HG02623 (cell line): ENCODE measurements around the gene SCGB1A1.
"Not testable (repeated sequence)": the region's sequence is repeated elsewhere in the genome, so short reads cannot be mapped to it uniquely, and the experiment has no call there.

Experiments used
- ATAC-seq: cut with Tn5 transposase; IDR thresholded peaks from one replicate; pipeline ENCODE4 v1.9.1; 2021; ENCODE audit warnings: moderate library complexity; ENCODE audit not compliant: unreplicated experiment

SCGB1A1 gene

DNA sequence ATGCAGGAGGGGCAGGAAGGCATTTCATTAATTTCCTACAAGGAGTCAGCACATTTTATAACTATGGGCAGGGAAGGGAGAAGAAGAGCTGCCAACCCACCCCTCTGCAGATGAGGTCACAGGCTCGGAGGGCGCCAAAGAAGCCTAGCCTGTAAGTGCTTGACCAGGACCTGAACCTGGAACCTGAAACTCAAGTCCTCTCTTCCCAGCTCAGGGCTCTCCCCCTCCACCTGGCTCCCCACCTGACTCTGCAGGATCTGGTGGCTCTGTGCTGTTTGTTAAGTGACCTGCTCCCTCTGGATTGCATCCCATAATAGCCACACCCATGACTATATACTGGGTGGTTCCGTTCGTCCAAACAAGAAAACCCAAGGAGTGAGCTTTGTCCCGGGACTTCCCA, 27.3 kb downstream of the SCGB1A1 start:
- no peak for ATAC-seq

DNA sequence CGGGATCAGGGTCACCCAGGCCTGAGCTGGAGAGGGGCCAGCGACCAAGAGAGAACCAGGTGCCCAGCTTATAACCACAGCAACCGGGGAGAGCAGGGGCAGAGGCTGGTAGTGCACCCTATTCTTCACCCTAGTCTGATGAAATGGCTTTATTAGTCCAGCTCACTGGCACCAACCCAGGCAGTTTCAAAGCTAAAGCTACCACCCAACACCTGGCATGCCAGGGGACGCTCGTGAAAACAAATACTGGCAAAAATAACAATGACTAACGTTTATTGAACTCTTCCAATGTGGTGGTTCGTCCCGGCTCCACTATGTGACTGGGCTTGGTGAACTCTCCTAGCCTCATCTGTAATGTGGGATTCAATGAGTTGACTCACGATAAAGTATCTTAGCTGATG, 30.6 kb downstream of the SCGB1A1 start:
- no peak for ATAC-seq

DNA sequence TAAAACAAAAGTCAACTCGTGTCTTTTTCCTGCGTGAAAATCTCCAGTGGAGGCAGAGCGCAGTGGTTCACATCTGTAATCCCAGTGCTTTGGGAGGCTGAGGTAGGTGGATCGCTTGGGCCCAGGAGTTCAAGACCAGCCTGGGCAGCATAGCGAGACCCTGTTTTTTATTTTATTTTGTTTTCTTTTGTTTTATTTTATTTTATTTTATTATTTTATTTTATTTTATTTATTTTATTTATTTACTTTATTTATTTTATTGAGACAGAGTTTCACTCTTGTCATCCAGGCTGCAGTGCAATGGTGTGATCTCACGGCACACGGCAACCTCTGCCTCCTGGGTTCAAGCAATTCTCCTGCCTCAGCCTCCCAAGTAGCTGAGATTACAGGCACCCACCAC, 31.1 kb downstream of the SCGB1A1 start:
- ATAC-seq = not testable (repeated sequence)

DNA sequence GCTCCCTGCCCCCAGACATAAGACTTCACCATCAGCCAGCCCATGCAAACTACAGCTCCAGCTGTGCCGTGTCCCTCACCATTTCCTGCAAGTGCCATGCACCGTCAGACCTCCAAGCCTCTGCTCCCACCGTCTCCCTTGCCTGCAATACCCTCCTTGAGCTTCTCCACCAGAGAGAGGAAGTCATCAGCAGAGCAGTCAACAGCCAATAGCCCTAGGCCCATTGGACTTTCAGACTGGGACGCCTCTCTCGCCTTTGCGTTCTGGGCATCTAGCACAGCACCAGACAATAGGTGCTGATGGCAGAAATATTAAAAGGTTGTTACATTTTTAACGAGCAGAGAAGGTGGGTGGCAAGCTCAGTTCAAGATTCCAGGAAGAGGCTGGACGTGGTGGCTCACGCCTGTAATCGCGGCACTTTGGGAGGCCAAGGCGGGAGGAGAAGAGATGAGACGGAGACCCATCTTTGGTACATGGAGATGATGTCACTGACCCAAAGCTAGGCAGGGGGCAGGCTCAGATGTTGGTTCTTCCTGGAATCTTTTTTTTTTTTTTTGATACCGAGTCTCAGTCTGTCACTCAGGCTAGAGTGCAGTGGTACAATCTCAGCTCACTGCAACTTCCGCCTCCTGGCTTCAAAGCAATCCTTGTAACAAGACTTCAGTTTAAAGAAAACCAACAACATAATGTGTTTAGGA, 31.9 kb downstream of the SCGB1A1 start:
- ATAC-seq = no peak

DNA sequence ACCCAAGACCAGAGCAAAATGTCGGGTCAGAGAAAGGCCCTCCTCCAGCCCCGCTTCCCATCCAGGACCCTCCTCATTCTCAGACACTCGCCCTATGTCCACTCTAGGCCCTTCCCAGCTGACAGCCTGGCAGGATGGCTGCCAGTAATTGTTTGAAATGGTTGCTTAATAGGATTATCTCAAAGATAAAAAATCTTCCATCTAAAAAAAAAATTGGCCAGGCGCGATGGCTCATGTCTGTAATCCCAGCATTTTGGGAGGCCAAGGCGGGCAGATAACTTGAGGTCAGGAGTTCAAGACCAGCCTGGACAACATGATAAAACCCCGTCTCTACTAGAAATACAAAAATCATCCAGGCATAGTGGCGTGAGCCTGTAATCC, 32.4 kb downstream of the SCGB1A1 start:
- ATAC-seq = no peak

DNA sequence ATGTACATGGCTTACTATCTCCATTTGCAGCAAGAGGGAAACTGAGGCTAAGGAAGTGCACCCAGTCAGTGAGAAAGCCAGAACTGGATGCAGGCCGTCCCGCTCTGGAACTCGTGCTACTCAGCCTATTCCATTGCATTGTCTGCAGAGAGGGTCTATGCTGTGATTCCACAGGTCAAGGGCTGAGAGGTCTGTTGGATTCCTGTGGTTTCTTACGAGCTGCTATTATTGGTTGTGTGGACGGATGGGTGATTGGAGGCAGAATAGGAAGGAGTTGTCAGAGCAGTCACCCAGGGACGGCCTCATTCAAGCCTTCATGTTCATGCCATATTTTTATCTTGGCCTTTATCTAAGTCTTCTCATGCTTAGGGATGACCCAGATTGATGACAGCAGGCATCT, 33.4 kb downstream of the SCGB1A1 start:
- ATAC-seq = no peak

DNA sequence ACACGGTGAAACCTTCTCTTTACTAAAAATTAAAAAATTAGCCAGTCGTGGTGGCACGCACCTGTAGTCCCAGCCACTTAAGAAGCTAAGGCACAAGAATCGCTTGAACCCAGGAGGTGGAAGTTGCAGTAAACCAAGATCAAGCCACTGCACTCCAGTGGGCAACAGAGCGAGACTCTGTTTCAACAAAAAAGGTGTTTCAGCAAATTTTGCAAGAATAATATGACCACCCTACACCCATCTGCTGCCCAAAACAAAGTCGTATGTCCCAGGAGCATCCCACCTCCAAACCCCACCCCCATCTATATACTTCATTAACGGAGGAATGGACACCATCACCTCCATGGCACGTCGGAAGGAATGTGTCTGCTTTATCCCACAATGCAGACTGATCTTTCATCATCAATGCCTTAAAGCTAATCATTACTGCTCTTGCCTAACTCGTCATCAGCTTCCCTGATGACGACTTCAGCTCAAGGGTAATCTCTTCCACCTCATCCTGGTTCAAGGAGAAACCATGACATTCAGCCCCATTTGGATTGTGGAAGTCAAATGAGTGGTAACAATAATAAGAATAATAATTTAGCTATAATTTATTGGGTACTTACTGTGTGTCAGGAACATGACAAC, 34.1 kb downstream of the SCGB1A1 start:
- ATAC-seq = no peak

DNA sequence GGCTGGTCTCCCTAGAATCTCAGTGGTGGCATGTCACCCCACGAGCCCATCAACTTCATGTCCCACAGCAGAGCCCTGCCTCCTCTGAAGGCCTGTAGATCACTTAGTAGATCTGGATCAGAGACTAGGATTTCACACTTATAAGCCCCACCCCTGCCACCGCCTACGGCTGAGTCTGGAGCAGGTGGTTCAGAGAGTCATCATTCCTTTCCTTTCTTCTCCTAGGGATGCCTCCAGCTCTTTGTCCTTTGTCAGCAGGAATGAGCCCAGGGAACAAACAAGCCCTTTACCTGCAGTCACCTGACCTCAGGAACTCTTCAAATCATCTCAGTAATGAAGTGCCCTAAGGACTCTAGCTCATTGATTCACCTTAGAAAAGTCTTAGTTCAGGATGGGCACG, 37.8 kb downstream of the SCGB1A1 start:
- ATAC-seq = no peak

DNA sequence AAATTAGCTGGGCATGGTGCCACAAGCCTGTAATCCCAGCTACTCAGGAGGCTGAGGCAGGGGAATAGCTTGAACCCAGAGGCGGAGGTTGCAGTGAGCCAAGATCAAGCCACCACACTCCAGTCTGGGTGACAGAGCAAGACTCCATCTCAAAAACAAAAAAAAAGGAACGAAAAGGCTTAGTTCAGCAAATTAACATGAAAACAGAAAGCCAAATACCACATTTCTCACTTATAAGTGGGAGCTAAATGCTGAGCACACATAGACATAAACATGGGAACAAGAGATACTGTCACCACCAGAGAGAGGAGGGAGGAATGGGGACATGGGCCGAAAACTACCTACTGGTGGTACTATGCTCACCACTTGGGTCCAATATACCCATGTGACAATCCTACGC, 38.6 kb downstream of the SCGB1A1 start:
- no peak for ATAC-seq

DNA sequence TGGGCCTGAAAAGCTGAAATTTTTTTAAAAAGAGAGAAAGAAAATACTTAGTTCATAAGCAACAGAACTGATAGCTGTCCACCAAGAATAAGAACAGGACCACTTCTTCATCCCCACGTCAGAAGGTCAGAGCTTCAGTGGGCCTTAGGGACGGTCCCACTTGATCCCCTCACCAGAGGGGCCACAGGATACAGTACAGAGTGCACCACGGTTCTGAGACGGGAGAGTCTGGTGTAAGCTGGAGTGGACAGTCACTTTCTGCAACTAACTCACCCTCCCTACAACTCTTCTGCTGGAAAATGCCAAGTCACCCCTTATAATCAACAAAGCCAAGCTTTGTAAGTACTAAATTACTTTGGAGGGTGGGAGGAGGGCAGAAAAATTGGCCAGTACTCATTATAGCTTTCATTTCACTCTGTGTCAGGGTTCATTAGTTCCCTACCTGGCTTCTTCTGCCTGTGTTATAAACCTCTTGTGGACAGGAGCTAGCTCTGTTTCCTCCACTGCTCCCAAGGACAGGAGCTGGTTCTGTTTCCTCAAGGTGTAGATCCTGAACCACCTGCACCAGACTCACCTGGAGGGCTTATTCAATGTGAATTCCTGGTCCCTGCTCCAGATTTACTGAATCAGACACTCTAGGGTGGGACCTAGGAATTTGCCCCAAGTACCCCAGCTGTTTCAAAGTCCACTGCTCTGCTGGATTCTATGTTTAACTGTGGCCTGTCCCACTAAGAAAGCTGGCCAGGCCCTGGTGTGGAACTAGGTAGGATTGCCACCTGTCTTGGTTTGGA, 39.6 kb downstream of the SCGB1A1 start:
- ATAC-seq = no peak

DNA sequence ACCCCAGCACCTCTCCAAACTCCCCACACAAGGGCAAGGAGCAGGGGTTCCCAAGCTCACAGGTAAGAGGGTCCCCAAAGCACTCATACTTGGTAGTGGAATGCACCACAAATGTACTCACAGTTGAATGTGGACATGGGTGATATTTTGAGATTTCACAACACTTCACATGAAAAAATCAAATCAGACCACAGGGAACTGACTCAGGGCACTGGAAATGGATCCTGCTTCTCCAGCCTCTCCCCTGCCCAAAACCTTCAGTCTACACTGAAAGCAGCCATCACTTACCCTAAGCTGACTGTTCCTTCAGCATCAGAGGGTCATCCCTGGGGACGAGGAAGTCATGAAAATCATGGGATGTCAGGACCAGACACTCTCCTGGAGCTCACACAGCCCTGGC, 40.2 kb downstream of the SCGB1A1 start:
- ATAC-seq = no peak

DNA sequence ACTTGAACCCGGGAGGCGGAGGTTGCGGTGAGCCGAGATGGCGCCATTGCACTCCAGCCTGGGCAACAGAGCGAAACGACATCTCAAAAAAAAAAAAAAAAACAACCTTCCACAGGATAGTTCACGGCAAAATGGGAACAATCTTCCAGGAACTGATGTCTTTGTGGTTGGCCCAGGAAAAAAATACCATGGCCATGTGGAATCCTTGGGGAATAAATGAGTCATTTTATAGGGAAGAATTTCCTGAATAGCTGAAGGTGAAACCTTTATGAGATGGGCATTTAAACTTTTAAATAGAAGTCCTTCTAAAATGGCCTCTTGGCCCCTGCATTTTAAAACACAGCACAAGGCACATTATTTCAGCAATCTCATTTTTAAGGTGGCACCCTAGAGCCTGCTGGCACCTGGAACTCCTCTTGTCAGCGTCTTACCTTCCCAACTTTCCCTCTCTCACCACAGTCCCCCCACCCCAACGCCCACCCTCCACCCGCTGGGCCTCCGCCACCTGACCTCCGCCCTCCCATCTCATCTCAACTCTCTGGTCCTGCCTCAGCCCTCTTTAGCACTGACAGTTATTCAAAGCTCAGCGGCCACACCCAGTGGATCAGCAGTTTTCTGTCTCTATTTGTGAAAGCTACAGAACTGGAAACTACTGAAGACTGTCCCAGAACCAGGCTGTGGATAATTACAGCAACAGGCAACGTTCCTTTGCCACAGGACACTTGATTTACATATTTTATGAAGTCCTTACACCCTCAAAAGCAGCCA, 43.1 kb downstream of the SCGB1A1 start:
- no peak for ATAC-seq

DNA sequence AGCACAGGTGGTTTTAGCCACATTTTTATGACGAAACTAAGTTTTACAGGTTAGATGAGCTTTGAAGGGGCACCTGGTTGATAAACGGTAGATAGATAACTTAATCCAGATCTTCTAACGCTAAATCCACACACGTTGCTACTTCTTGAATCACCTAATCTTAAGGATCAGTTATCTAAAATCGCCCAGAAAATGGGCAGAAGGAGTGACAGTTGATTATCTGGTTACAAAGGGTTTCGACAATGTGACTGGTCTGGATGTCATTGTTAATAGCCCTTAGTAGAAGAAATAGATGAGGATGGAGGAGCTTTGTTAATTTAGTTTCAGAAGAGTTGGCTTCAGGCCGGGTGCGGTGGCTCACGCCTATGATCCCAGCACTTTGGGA, 43.7 kb downstream of the SCGB1A1 start:
- no peak for ATAC-seq

DNA sequence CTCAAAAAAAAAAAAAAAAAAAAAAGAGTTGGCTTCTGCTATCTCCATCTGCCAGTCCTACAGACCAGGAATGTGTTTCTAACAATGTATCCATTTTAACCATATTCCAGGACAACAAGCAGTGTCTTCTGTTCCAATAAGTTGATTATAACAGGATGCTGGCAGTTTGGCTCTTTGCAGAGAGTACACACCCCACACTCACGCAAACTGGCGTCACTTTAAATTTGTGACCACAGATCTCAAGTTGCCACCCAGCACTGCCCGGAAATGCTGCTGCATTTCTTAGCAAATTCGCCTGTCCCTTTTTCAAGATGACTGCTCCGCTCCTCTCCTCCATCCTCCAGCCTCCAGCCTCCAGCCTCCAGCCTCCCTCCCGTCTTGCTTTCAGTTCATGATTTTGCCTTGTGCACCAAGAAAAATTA, 44.3 kb downstream of the SCGB1A1 start:
- no peak for ATAC-seq

DNA sequence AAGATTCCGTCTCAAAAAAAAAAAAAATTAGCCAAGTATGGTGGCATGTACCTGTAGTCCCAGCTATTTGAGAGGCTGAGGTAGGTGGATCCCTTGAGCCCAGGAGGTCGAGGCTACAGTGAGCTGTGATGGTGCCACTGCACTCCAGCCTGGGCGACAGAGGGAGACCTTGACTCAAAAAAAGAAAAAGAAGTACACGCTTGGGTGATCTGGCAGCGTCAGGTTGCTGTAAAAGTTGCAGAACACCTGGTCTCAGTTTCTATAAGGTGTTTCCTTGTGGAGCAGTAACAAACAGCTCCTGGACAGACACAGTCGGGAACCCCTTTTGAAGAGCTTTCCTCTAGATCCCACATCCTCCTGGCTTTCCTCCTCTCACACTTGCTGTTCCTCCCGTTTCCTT, 45.8 kb downstream of the SCGB1A1 start:
- ATAC-seq = no peak

DNA sequence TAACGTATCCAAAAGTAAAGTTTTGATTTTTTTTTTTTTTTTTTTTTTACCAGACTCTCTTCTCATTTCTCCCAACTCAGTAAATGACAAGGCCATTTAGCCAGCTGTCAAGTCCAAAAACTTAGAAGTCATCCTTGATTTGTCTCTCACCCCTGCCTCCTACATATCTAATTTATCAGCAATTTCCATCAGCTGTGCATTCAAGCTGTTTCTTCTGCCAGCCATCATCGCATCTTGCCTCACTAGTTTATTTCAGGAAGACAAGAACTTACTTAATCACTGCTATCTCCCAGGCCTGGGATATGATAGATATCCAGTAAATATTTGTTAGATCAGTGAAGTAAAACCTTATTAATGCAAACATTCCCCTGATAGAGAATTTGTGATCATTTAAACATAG, 47.6 kb downstream of the SCGB1A1 start:
- no peak for ATAC-seq

DNA sequence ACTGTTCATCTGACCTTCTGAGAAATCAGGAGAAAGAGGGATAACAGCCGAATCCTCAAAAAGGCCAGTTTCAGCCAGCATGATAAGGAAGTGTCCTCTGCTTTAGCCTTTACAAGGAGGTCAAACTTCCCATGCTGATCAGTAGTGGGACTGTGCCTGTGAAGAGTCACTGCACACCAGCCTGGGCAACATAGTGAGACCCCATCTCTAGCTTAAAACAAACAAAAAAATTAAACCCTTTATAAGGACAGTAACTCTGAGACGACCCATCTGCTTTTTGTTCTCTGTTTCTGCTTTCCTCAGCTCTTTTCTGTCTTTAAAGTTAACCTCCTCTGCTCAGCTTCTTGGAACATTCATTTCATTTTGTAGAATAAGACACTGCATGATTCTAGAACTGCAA, 49.7 kb downstream of the SCGB1A1 start:
- ATAC-seq = no peak

DNA sequence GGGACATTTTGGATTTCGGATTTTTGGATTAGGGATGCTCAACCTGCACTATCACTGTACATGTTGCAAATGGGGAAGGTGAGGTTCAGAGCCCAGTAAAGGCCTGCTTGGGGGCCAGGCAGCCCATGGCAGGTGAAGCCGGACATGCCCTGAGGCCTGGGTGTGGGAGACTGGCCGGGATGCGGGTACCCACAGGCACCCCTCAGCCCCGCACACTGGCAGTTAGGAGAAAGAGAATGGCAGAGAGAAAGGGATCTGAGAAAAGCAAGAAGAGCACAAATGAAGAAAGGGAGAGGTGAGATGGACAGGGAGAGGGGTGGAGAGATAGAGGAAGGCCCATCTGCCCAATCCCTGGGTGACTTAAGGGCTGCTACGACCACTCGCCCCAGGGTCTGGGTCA, 52.8 kb downstream of the SCGB1A1 start:
- ATAC-seq = no peak

DNA sequence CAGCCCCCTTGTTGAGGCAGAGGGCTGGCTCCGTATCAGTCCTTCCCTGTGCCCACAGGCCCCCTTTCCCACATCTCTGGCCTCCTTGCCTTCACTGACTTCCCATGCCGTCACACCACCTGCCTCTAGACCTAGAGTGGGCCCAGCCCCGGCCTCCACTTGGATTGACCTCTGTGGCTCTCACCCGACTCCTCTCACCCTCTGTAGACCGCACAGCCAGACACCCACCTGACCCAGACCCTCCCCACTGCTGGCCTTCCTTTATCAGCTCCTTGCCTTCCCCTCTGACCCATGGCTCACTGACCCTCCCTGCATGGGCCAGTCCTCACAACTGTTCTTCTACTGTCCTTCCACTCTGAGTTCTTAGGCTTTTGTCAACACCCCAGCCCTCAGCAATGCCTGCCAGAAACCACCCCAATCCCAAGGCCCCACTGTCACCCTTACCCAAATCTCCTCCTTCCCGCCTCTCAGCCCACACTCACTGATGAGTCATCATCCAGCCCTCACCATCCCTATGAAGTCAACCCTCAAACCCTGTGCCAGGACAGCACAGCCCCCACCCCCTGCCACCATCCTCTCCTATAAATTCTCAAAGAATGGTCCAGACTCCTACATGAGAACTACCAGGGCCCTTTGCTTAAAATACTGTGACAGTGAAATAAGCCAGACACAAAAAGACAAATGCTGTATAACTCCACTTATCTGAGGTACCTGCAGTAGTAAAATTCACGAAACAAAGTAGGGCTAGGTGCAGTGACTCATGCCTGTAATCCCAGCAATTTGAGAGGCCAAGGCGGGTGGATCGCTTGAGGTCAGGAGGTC, 53.4 kb downstream of the SCGB1A1 start:
- ATAC-seq = no peak
